GM21737 (cell line): ENCODE data around the gene TBC1D16.
"Not testable (repeated sequence)": the region's sequence is repeated elsewhere in the genome, so short reads cannot be mapped to it uniquely, and the experiment has no call there.

Experiments used
- ATAC-seq: cut with Tn5 transposase; IDR thresholded peaks from one replicate; pipeline ENCODE4 v1.9.1; 2021; ENCODE audit warnings: mild to moderate bottlenecking, moderate library complexity; ENCODE audit not compliant: unreplicated experiment

Gene TBC1D16

DNA sequence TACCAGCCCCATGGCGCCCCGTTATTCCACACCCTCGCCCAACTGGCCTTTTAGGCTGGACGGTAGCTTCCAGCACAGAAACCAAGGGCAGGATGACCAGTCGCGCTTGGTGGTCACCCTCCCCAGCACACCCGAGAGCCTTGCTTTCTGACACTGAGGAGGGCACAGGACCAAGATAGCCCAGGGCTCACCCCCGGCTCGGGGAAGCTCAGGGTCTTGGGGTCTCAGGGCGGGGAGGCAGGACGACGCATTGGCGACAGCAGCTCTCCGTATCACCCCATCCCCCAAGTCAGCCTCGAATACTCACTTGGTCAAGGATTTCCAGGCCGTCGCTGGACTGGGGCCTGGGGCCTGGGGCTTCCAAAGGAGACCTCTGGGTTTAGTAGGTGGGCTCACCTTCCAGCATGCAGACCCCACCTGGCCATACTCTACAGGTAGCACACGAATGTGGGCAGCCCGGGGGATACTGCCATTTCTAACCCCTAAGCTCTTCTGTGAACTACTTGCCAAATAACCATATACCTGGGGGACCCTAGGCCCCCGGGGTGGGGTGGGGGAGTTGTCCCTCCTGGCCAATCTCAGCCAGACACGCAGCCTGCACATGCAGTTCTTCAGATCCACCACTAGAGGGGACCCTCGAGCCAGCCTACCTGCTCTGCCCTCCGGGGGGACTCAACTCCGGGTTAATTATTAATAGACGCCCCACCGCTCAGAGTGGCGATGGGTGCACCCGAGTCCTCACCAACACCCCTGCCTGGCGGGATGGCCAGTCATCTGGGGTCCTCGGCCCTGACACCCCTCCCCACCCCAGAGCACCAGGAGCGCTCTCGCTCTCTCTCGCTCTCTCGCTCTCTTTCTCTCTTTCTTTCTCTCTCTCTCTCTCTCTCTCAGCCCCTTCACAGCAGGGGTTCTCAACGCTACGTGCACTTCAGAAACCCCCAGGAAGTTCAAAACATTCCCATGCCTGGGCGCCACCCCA is 30.0 kb downstream of the TBC1D16 start:
- no peak for ATAC-seq

DNA sequence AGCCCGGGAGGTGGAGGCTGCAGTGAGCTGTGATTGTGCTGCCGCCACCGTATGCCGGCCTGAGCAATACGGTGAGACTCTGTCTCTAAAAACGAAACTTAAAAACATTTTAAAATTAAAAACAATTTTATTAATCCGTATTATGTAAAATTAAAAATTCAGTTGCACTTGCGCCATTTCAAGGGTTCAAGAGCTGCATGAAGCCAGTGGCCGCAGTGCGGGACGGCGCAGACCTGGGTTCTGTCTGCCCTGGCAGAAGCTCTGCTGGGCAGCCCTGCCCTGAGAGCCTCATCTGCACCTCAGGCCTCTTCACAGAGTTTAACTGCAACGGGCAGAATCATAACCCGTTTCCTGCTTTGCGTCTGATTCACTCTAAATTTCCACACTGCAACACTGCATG is 31.7 kb downstream of the TBC1D16 start:
- no peak for ATAC-seq

DNA sequence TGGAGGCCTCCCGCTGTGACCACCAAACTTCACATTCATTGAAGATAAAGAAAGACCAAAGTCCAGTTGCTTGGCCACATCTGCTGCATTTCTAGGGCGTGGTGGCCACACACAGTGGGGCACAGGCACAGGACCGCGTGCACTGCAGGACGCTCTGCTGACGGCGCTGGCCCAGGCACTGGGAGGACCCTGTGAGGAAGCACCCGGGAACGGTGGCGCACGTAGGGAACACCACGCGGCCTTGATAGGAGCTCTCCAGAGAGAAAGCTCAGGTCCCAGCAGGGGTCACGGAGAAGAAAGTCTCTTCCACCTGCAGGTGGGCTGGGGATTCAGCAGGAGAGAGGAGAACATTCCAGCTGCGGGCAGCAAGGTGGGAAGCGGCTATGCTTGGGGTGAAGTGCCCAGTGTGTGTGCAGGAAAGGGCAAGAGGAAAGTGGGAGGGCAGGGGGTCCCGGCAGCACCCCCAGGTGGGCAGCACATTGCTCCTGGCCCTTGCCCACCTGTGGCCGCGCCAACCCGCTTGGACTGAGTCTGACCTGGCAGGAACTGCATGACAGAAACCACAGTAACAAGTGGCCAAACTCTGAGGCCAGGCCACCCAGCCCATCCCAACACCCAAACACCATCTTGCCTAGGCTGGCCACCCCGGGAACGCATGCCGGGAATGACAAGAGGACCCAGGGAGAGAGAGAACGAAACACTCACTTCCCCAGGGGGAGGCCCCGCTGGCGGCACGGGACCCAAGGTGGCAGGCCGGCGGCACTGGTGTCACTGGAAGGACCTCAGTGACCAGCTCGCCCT is 32.8 kb downstream of the TBC1D16 start:
- no peak for ATAC-seq

DNA sequence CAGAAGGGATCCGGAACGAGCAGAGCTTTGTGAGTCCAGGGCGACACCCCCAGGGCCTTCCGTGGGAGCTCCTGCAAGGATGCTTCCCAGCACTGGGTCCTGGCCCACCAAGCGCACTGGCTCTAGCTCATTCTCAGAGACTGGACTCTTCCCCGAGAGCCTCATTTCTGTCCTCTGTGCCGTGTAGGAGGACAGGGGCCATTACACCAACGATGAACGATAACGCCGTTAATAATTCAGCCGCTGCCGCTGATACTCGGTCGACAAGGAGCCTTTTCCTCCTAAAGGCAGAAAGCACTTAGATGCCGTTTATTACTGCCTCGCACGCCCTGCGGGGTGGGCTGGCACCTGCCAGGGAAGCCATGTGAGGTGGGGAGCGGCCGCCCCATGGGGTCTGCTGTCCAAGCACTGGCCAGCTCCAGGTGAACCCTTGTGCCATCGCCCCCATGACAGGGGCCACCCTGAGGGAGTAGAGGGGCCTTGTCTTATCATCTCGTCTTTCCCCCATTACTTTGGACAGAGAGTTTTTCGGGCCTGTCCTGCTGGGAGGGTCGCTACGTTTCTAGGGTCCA is 33.5 kb downstream of the TBC1D16 start:
- no peak for ATAC-seq

DNA sequence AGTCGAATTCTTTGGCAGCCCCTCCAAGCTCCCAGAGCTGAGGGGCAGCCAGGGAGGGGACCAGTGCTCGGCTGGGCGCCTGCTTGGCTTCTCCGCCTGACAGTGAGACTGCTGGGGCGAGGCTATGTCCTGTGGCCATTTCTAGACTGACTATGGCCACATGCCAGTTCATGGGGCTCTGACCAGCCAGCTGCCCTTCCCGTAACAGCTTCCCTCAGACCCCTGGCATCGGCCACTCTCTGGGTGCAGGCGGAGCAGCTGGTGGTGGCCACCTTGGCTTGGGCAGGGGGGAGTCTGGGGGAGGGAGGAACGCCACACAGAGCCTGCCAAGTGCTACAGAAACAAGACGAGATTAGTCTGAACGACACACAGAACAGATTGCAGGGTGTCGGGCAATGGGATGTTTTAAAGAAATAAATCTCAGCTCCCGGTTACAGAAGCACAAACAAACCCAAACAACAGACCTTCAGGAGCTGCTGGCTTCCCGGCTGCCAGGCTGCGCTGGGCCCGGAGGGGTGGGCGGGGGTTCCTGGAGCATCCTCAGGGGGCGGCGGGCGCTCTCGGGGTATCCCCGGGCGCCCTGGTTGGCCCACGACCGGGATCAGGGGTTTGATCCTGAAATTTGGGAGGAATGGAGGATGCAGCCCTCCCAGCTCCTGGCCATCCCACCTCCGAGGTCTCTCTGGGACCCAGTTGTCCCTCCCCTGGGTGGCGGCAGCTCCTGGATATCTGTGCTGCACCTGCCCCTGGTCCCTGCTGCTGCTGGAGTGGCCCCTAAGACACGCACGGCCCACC is 34.5 kb downstream of the TBC1D16 start:
- no peak for ATAC-seq

DNA sequence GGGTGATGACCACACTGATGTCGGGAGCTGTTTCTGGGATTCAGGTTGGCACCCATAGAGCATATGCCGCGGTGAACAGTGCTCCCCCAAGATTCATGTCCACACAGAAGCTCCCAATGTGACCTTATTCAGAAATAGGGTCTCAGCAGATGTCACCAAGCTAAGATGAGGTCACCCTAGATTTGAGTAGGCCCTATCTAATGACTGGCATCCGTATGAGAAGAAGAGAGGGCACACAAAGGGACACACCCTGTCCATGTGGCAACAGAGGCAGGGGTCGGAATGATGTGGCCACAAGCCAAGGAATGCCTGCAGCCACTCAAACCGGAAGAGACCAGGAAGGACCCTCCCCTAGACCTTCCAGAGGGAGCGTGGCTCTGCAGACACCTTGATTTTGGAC is 35.5 kb downstream of the TBC1D16 start:
- ATAC-seq = no peak

DNA sequence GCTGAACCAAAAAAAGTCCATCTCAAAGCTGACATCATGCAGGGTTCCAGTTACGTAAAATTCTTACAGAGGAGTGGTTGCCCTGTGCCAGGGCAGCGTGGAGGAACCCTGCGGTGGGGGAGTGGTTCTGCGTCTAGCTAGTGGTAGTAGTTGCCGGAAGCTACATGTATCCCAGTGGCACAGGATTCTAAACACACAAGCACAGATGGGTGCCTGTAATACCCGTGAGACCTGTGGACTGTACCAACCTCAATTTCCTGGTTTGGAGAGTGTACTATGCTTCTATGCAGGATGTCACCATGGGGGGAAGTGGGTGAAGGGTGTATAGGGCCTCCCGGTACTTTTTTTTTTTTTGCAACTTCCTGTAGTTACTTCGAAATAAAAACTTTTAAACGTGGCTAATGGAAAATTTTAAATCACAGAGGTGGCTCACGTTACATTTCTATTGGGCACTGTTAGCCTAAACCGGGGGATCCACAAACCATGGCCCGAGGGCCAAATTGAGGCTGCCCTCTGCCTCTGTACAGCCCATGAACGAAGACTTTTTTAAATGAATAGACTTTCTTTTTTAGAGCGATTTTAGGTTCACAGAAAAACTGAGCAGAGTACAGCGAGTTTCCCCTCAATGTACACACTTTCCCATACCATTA is 38.5 kb downstream of the TBC1D16 start:
- no peak for ATAC-seq

DNA sequence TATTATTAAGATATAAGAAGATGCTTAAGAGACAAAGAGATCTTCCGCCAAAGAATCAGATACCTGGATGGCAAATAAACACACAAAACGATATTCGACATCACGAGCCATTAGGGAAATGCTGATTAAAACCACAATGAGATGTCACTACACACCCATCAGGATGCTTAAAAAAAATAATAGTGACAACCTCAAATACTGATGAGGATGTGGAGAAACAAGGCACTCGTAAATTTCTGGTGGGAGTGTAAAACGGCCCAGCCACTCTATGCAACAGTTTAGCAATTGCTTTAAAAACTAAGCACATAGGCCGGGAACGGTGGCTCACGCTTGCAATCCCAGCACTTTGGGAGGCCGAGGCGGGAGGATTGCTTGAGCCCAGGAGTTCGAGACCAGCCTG is 39.4 kb downstream of the TBC1D16 start:
- ATAC-seq = no peak

DNA sequence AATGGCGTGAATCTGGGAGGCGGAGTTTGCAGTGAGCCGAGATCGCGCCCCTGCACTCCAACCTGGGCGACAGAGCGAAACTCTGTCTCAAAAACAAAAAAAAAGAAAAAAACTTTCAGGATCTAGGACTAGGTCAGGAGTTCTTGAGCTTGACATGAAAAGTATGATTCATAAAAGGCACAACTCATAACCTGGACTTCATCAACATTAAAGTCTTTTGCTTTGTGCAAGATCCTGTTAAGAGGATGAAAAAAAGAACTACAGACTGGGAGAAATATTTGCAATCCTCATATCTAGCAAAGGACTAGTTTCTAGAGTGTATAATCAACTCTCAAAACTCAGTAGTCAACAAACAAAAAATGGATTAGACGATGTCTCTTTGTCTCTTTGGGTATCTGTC is 40.0 kb downstream of the TBC1D16 start:
- ATAC-seq = no peak

DNA sequence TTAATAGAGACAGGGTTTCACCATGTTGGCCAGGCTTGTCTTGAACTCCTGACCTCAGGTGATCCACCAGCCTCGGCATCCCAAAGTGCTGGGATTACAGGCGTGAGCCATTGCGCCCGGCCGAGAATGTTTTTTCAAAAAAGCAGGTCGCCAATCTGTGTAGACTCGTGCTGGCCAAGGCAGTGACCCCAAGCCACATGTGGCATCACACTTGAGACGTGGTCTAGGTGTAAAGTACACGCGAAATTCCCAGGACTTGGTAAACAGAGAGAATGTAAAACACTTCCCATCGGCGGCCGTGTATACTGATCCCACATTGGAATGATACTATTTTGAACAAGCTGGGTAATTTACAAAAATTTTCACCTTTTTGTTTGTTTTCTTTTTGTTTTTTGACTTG is 41.1 kb downstream of the TBC1D16 start:
- no peak for ATAC-seq

DNA sequence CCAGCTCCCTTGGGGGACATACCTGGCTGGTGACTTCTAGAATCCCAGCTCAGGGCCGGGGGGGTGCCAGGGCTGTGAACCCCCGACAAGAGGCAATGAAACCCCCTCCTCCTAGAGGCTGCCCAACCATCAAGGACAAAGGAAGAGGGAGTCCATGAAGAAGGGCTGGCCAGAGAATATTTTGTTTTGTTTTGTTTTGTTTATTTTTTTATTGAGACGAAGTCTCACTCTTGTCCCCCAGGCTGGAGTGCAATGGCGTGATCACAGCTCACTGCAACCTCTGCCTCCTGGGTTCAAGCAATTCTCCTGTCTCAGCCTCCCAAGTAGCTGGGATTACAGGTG is 41.5 kb downstream of the TBC1D16 start:
- not testable (repeated sequence) for ATAC-seq

DNA sequence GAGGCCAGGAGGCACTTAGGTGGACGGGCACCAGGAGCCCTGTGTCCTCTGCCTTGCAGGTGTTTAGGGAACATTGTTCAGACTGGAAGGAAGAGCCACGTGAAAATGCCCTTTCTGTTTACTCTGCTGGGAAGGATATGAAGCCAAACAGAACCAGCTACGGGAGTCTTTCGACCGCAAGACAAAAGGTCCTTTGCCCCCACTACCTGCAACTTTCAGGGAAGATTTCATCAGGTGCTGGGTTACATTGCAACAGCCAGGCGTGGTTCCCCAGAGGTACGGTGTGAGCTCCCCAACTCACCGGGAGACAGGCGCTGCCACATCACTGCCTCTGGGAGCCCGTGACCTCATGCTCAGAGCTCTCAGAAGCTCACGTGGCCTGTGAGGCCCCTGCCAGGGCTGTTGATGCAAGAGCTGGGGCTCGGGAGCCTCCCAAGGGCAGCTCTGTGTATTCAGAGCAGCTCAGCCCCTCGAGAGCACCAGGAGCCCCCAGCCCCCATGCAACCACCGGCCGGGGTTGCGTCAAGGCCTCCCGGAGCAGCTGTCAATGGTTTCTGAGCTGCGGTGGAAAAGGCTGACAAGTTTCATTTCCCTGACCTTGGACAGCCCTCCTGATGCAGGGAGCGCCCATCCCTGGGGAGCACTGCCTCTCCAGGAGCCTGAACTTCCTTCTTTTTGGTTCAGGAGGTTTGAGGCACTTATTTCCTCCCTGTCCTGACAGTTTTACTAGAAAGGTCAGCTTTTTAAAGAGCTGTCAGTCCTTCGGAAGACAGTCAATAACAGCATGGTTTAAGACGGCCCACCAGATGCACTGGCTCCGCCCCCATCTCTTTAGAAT is 42.1 kb downstream of the TBC1D16 start:
- no peak for ATAC-seq

DNA sequence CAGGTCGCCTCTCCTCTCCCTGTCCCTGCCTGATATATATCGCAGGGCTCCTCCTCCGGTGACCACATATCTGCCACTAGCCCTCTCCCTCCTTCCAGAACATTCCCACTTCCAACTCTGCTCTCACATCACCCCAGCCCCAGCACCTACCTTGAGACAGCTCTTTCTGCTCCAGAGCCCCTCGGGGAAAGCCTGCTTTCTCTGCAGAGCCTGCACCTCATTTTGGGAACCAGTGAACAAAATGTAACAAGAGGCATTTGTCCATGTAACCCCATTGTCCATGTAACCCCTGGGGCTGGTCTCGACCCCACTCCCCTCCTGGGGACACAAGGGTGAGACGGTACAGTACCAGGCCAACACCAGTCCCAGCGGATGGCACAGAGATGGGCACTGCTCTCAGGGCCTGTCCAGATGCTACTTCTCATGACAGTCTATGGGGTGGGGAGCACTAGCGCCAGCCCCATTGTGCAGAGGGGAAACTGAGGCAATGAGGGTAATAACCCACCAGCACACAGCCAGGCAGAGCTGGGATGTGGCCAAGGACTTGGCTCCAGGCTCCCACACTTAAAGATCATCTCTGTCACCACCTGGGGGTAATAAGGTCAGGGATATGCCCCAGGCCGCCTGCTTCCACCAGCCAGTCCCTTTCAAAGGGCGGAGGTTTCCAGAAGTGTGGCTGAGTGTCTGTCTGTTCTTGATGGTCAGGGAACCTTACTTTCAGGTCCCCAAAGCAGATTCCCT is 42.9 kb downstream of the TBC1D16 start:
- no peak for ATAC-seq

DNA sequence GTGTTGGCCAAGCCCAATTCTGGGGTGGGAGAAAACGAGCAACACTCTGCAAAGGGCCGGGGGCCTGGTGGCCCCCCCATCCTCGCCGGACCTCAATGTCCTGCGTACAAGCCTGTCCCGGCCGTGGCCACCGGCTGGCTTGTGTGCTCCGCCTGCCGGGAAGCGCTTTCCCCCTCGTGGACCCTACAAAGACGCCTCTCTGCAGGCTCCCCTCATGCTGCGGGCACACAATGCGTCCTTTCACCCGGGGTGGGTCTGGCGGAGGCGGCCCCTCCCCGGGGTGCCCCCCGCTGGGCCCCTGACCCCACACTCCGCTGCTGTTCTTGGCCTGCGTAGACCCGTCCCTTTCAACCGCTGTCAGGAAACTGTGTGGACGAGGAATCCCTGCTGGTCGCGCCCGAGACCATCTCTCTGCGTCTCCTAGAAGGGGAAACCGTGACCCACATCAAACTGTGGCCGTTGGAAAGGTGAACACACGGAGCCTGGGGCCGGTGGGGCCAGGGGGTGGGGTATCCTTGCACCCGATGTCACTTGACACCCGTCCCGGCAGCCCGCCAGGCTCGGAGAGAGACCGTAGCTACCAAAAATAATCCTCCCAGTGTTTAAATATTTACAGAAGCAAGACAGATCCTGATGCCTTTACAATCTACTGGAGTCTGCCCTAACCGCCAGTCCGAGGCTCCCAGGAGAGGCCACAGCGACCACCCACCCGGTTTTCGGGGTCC is 43.6 kb downstream of the TBC1D16 start:
- ATAC-seq = no peak

DNA sequence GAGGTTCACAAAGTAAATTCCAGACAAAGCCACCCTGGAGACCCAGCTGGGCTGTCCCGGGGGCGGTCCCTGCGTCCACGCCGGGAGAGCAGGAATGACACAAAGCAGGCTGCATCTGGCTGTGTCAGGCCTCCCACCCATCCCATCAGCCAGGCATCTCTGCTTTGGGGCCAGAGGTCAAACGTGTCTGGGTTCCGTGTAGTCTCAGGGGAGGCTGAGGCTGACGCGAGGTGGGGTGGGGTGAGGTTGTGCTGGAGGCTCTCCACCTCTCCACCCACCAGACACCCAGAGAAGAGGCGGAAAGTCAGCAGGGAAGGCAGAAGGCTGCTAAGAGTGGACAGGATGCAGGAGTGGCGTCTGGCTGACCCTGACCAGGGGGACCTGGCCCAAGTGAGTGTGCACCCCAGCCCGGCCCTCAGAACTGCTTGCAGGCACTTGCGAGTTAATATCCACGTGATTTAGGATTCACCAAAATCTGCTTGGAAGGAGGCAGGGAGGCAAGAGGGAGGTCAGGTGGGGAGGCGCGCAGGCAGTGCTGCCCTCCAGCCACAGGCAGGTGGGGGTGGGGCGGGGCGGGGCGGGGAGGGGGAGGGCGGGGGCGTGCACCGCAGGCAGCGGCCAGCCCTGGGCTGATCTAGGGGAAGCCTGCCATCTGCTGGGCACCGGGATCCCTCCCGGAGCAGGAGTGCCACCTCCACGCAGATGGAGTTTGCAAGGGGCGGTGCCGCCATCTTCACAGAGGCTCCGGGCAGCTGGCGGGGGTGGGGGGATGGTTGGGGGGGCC is 44.3 kb downstream of the TBC1D16 start:
- ATAC-seq = no peak

DNA sequence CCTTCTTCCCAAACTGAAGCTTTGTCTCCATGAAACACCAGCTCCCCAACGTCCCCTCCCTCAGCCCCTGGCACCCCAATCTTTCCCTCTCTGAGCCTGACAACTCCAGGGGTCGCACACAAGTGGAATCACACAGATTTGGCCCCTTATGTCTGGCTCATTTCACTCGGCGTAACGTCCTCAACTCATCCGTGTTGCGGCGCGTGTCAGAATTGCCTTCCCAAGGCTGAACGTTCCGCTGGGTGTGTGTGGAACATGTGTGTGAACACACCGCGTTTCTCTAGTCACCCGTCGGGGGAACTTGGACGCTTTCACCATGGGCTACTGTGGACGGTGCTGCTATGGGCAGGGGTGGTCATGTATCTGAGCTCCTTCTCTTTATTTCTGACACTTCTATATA is 45.0 kb downstream of the TBC1D16 start:
- no peak for ATAC-seq

DNA sequence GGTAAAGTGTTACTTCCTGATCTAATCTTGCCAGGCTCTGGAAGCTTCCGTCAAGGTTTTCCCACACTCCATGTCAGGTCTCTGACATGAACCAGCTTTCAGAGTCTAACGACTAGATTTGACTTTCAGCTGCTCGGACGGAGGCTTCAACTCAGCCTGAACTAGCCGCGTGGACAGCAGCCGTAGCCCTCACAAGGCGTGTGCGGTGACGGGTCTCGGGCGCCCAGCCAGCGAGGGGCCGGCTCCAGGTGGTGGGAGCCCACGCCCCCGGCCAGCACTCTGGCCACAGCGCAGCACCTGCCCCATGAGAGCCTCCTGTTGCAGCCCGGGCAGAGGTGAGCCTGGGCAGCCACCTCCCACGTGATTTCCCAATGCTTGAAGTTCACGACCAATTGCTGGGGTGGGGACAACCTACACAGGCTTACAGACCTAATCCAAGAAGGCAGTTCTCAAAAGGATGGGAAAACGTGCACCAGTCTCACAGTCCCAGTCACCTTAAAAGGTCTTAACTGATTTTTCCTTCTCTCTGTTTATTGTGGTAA is 45.5 kb downstream of the TBC1D16 start:
- ATAC-seq = no peak
